GM08714 (cell line): ENCODE data around the gene KRTAP9-2.
"Not testable (repeated sequence)": the region's sequence is repeated elsewhere in the genome, so short reads cannot be mapped to it uniquely, and the experiment has no call there.

ENCODE experiments used
- H3K4me3 ChIP-seq: fragments of 200-500 bp; sonication (Bioruptor generic); 2 replicates; pipeline ENCODE4 v1.5.1; 2014; ENCODE audit warnings: mild to moderate bottlenecking, low read length, inconsistent platforms
- ZNF274 ChIP-seq: IDR thresholded peaks from 2 replicates; pipeline ENCODE4 v1.6.1; 2012; ENCODE audit warnings: mild to moderate bottlenecking, low read depth, low read length

Gene KRTAP9-2

GRCh38 chr17:41212524-41213169 is 13.8 kb upstream of the KRTAP9-2 start:
- no peak overlapping the region for H3K4me3 ChIP-seq

GRCh38 chr17:41215681-41216080 is 10.8 kb upstream of the KRTAP9-2 start:
- no peak for TF ChIP-seq ZNF274

More at GRCh38 chr17:41212524-41213169, 13.8 kb upstream of the KRTAP9-2 start:
- no peak for TF ChIP-seq ZNF274

GRCh38 chr17:41223821-41224220 is 2.6 kb upstream of the KRTAP9-2 start:
- H3K4me3 ChIP-seq: no peak overlapping the region
- TF ChIP-seq ZNF274: no peak

More at GRCh38 chr17:41215681-41216080, 10.8 kb upstream of the KRTAP9-2 start:
- H3K4me3 ChIP-seq: no peak overlapping the region

- TF ChIP-seq ZNF274: no peak
- H3K4me3 ChIP-seq: no peak overlapping the region
Observed at GRCh38 chr17:41226051-41226450, 397 bp upstream of the KRTAP9-2 start.

- TF ChIP-seq ZNF274: no peak
- H3K4me3 ChIP-seq: no peak overlapping the region
Observed at GRCh38 chr17:41230094-41230493, 3.6 kb downstream of the KRTAP9-2 start.

GRCh38 chr17:41231731-41232130 is 5.3 kb downstream of the KRTAP9-2 start:
- TF ChIP-seq ZNF274: no peak
- H3K4me3 ChIP-seq: no peak overlapping the region

GRCh38 chr17:41232399-41233105 is 6.1 kb downstream of the KRTAP9-2 start, which contains the start of gene KRTAP9-3:
Gene KRTAP9-3, plus strand, starts transcription at chr17:41232449. Its CDS starts 53 bp downstream, at chr17:41232502.
- not testable (repeated sequence) for H3K4me3 ChIP-seq

- H3K4me3 ChIP-seq: not testable (repeated sequence)
Observed at GRCh38 chr17:41237116-41237515, 10.7 kb downstream of the KRTAP9-2 start.

GRCh38 chr17:41237949-41238437 is 11.5 kb downstream of the KRTAP9-2 start, which contains the start of gene KRTAP9-8:
Gene KRTAP9-8, plus strand, starts transcription at chr17:41237999. Its CDS starts 53 bp downstream, at chr17:41238052.
- H3K4me3 ChIP-seq: not testable (repeated sequence)

- not testable (repeated sequence) for H3K4me3 ChIP-seq
Observed at GRCh38 chr17:41246995-41247787, 20.7 kb downstream of the KRTAP9-2 start.

GRCh38 chr17:41249637-41250240 is 23.3 kb downstream of the KRTAP9-2 start, which contains the start of gene KRTAP9-4:
Gene KRTAP9-4, plus strand, starts transcription at chr17:41249687. Its CDS starts 34 bp downstream, at chr17:41249721.
- H3K4me3 ChIP-seq: not testable (repeated sequence)

GRCh38 chr17:41251261-41251660 is 24.8 kb downstream of the KRTAP9-2 start:
- no peak overlapping the region for H3K4me3 ChIP-seq
- TF ChIP-seq ZNF274: no peak

GRCh38 chr17:41254861-41255260 is 28.4 kb downstream of the KRTAP9-2 start:
- TF ChIP-seq ZNF274: no peak
- H3K4me3 ChIP-seq: no peak overlapping the region

GRCh38 chr17:41255381-41256290 is 29.2 kb downstream of the KRTAP9-2 start, which contains the start of gene KRTAP9-9:
Gene KRTAP9-9, plus strand, starts transcription at chr17:41255384.
- not testable (repeated sequence) for H3K4me3 ChIP-seq
